C4-2B (cell line): ENCODE data around the gene WDR62.
A peak's percentile ranks its signal among the peaks of the same experiment; 100 is the strongest.

ENCODE experiments used
- H3K27ac ChIP-seq: fragments of 450-650 bp; 2 replicates; pipeline ENCODE4 v1.5.1; 2017
- CTCF ChIP-seq: fragments of 450-650 bp; conservative IDR thresholded peaks from 2 replicates; pipeline ENCODE4 v1.5.1; 2017; ENCODE audit warnings: mild to moderate bottlenecking
- ZFX ChIP-seq: fragments of 450-650 bp; IDR thresholded peaks from 2 replicates; pipeline ENCODE4 v1.6.1; 2017

Gene WDR62

GRCh38 chr19:36054733-36055686, at the start of gene WDR62:
WDR62 (plus strand) TSS chr19:36054897; CDS start chr19:36054972, 75 bp downstream.
- TF ChIP-seq ZFX = no peak
- TF ChIP-seq CTCF = peak; percentile 27

GRCh38 chr19:36006955-36007354, 47.7 kb upstream of the WDR62 start:
- peak overlapping the region; percentile 93; the same call in 1 of the 2 replicates for H3K27ac ChIP-seq
- TF ChIP-seq CTCF = no peak
- no peak for TF ChIP-seq ZFX

More at GRCh38 chr19:36054733-36055686, at the start of gene WDR62:
- H3K27ac ChIP-seq = peak within 1 kb of the TSS; percentile 79

GRCh38 chr19:36008336-36008978, 46.2 kb upstream of the WDR62 start, which contains the start of gene SYNE4:
SYNE4 (minus strand) TSS chr19:36008813; CDS start chr19:36008681, 132 bp downstream.
- TF ChIP-seq ZFX (peak; percentile 84; the same call in 1 of the 2 replicates), CTCF (no peak)
- H3K27ac ChIP-seq = peak within 1 kb of the TSS; percentile 93

- H3K27ac ChIP-seq = peak overlapping the region; percentile 93
- TF ChIP-seq CTCF = no peak
- TF ChIP-seq ZFX = no peak
Observed at GRCh38 chr19:36009220-36009619, 45.5 kb upstream of the WDR62 start.

GRCh38 chr19:36009633-36010379, 44.9 kb upstream of the WDR62 start:
- TF ChIP-seq CTCF = no peak
- TF ChIP-seq ZFX = no peak; the same call in 1 of the 2 replicates
- peak overlapping the region; percentile 93 for H3K27ac ChIP-seq

- H3K27ac ChIP-seq = no peak overlapping the region
- TF ChIP-seq ZFX (no peak), CTCF (no peak)
Observed at GRCh38 chr19:36010402-36010801, 44.3 kb upstream of the WDR62 start.
